ENCODE data around the gene TTLL1. TPM values are rescaled to one million over a fixed set of nuclear protein-coding genes. Genes with fewer than 3 reads are reported as not detected.

The TTLL1 gene
- total and polyA plus RNA-seq, 4 donors, result 0.50 to 2.2 (median 1.1) TPM

- no peak overlapping the region for H3K27ac ChIP-seq (ENCODE audit: low read depth in 1 of 2, low read length in 2 of 2)
- DNase-seq (ENCODE audit: low spot score), result no peak
- H3K4me3 ChIP-seq (ENCODE audit: low read depth in 1 of 3, low read length in 3 of 3), result no peak overlapping the region
- H3K27me3 ChIP-seq (ENCODE audit: control insufficient read depth in 4 of 4, insufficient read depth in 4 of 4, low read length in 3 of 4), result no peaks in the 10 kb centered on the region
- TF ChIP-seq YY1 (IDR thresholded peaks at IDR 0.05) (no peak), FOXA1 (IDR thresholded peaks at IDR 0.05) (no peak), HNF4G (IDR thresholded peaks at IDR 0.05) (no peak), MAX (IDR thresholded peaks at IDR 0.05) (no peak), FOXA2 (IDR thresholded peaks at IDR 0.05) (no peak), HNF4A (conservative IDR thresholded peaks at IDR 0.05) (no peak)
- TF ChIP-seq, protein P1, sequence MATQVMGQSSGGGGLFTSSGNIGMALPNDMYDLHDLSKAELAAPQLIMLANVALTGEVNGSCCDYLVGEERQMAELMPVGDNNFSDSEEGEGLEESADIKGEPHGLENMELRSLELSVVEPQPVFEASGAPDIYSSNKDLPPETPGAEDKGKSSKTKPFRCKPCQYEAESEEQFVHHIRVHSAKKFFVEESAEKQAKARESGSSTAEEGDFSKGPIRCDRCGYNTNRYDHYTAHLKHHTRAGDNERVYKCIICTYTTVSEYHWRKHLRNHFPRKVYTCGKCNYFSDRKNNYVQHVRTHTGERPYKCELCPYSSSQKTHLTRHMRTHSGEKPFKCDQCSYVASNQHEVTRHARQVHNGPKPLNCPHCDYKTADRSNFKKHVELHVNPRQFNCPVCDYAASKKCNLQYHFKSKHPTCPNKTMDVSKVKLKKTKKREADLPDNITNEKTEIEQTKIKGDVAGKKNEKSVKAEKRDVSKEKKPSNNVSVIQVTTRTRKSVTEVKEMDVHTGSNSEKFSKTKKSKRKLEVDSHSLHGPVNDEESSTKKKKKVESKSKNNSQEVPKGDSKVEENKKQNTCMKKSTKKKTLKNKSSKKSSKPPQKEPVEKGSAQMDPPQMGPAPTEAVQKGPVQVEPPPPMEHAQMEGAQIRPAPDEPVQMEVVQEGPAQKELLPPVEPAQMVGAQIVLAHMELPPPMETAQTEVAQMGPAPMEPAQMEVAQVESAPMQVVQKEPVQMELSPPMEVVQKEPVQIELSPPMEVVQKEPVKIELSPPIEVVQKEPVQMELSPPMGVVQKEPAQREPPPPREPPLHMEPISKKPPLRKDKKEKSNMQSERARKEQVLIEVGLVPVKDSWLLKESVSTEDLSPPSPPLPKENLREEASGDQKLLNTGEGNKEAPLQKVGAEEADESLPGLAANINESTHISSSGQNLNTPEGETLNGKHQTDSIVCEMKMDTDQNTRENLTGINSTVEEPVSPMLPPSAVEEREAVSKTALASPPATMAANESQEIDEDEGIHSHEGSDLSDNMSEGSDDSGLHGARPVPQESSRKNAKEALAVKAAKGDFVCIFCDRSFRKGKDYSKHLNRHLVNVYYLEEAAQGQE (IDR thresholded peaks at IDR 0.05), result no peak
- no peaks in the 10 kb centered on the region for H3K9me3 ChIP-seq (ENCODE audit: control insufficient read depth in 4 of 4, low read length in 3 of 4)
- H3K4me1 ChIP-seq (ENCODE audit: control insufficient read depth in 4 of 4, insufficient read depth in 4 of 4, low read length in 3 of 4), result peaks cover 7 to 21% (median 14%) of the 10 kb centered on the region in 4 donors
- no peak overlapping the region for H3K9ac ChIP-seq (ENCODE audit: low read depth in 1 of 2, low read length in 2 of 2)
- H3K36me3 ChIP-seq (ENCODE audit: control insufficient read depth in 4 of 4, insufficient read depth in 3 of 4, low read depth in 1 of 4, low read length in 3 of 4), result no peaks in the 10 kb centered on the region
- WGBS, result 62% methylated on average over 5 of the region's 5 CpGs
Measured at GRCh38 chr22:43007519-43008102, 81.6 kb downstream of the TTLL1 start.

DNA sequence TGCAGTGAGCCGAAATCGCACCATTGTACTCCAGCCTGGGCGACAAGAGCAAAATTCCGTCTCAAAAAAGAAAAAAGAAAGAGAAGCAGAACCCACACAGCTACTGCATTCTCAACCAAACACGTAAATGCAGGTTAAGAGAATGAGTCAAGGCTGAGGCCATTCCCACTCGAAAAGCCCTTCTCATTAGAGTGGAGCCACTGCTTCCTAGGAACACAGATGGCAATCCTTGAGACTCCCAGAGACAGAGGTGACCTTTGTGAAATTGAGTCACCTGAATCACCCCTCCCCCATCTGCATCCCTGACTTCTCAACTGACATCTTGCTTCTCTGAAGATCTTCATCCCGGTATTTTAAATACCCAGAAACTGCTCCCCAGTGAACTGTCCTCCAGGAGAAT is 82.4 kb downstream of the TTLL1 start:
- no peak overlapping the region for H3K9ac ChIP-seq (ENCODE audit: low read depth in 1 of 2, low read length in 2 of 2)

More for the DNA sequence above, 82.4 kb downstream of the TTLL1 start:
- no peaks in the 10 kb centered on the region for H3K9me3 ChIP-seq (ENCODE audit: control insufficient read depth in 4 of 4, low read length in 3 of 4)
- no peak for DNase-seq (ENCODE audit: low spot score)
- WGBS, result 98% methylated on average over 7 of the region's 7 CpGs
- no peaks in the 10 kb centered on the region for H3K36me3 ChIP-seq (ENCODE audit: control insufficient read depth in 4 of 4, insufficient read depth in 3 of 4, low read depth in 1 of 4, low read length in 3 of 4)
- H3K27ac ChIP-seq (ENCODE audit: low read depth in 1 of 2, low read length in 2 of 2), result no peak overlapping the region
- H3K4me1 ChIP-seq (ENCODE audit: control insufficient read depth in 4 of 4, insufficient read depth in 4 of 4, low read length in 3 of 4), result peaks cover 7 to 27% (median 17%) of the 10 kb centered on the region in 4 donors
- no peak overlapping the region for H3K4me3 ChIP-seq (ENCODE audit: low read depth in 1 of 3, low read length in 3 of 3)
- no peaks in the 10 kb centered on the region for H3K27me3 ChIP-seq (ENCODE audit: control insufficient read depth in 4 of 4, insufficient read depth in 4 of 4, low read length in 3 of 4)
- TF ChIP-seq YY1 (IDR thresholded peaks at IDR 0.05) (no peak), EGR1 (IDR thresholded peaks at IDR 0.05; ENCODE audit: low read depth in 2 of 2) (no peak), JUND (IDR thresholded peaks at IDR 0.05) (no peak), HNF4G (IDR thresholded peaks at IDR 0.05) (no peak), ZBTB33 (IDR thresholded peaks at IDR 0.05) (no peak), RAD21 (IDR thresholded peaks at IDR 0.05) (no peak), NR2F2 (IDR thresholded peaks at IDR 0.05) (no peak)

Measured in liver (tissue), 9 donors.